ENCODE data around the gene IL1R1.
"Not testable (repeated sequence)": the region's sequence is repeated elsewhere in the genome, so short reads cannot be mapped to it uniquely, and the experiment has no call there.

GRCh38 chr2:102106813-102107740, 35.5 kb upstream of the IL1R1 start:
- TF ChIP-seq ZNF274 (IDR thresholded peaks at IDR 0.05; ENCODE audit: low read depth, low read length); YY1 (IDR thresholded peaks at IDR 0.05; ENCODE audit: insufficient read depth, insufficient read length): not testable (repeated sequence)
